Mesothelial cell of epicardium (in vitro differentiated cells): ENCODE data around the gene ARID4B. TPM values are rescaled to one million over a fixed set of nuclear protein-coding genes. Genes with fewer than 3 reads are reported as not detected.
A peak's percentile ranks its signal among the peaks of the same experiment; 100 is the strongest.

Experiments used
- DNase-seq, 2 experiments: peaks; one replicate each; pipeline ENCODE4 v3.0.0; 2021; ENCODE audit warnings: low spot score in 2 of 2; ENCODE audit not compliant: unreplicated experiment in 2 of 2
- H3K27ac Mint-ChIP-seq: 2 replicates; pipeline ENCODE4 v1.8.0; 2021; ENCODE audit warnings: mixed read lengths
- H3K27me3 Mint-ChIP-seq: 2 replicates; pipeline ENCODE4 v1.8.0; 2021; ENCODE audit warnings: low read depth, mixed read lengths
- H3K36me3 Mint-ChIP-seq: 2 replicates; pipeline ENCODE4 v1.8.0; 2021; ENCODE audit warnings: mixed read lengths
- H3K4me1 Mint-ChIP-seq: 2 replicates; pipeline ENCODE4 v1.8.0; 2021; ENCODE audit warnings: mixed read lengths
- H3K4me3 Mint-ChIP-seq: 2 replicates; pipeline ENCODE4 v1.8.0; 2021; ENCODE audit warnings: mild to moderate bottlenecking, moderate library complexity, mixed read lengths
- H3K9me3 Mint-ChIP-seq: 2 replicates; pipeline ENCODE4 v1.8.0; 2021; ENCODE audit warnings: mixed read lengths
- total RNA-seq: library from RNA; stranded (reverse); gene quantifications from 3 replicates; pipeline ENCODE4 v1.2.1, GENCODE V29; 2021
- TF ChIP-seq, protein P1 (sequence below): fragments of 200-600 bp; sonication (generic); IDR thresholded peaks from one replicate; pipeline ENCODE4 v1.5.0; 2021; ENCODE audit warnings: antibody characterized with exemption; ENCODE audit not compliant: unreplicated experiment

The ARID4B gene
- total RNA-seq, 1 donor from 2014 or later, result 68.7 TPM

DNA sequence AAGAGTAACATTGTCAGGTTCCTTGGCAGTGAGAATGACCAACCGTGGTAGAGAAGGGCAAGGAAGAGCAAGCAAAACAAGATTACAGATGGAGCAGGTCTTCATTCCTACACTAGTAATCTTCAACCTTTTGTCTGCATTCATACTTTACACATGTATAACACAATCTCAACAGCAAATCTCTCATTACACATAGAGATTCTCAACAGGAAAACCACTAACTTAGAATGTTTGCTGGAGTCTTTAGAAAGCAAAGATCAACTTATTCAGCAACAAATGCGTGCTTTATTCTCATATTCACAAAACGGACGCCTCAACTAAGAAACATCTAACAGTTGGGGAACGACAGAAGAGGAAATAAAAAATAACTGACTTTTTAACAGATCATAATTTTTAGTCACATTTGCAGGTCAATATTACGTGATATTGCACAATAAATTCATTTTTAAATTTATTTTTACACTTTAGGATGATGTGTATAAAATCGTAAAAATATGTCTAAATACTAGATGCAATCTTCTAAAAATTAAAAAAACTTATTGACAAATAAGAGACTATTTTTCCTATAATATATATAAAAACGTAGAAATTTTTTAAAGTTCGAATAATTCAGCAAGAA, 82.9 kb downstream of the ARID4B start:
- H3K4me1 Mint-ChIP-seq, result peaks cover 6% of the 10 kb centered on the region
- H3K27ac Mint-ChIP-seq, result no peak overlapping the region
- no peaks in the 10 kb centered on the region for H3K9me3 Mint-ChIP-seq
- no peaks in the 10 kb centered on the region for H3K27me3 Mint-ChIP-seq
- DNase-seq, result no peak
- H3K4me3 Mint-ChIP-seq, result no peak overlapping the region
- H3K36me3 Mint-ChIP-seq, result peaks cover 18% of the 10 kb centered on the region
- TF ChIP-seq, protein P1, sequence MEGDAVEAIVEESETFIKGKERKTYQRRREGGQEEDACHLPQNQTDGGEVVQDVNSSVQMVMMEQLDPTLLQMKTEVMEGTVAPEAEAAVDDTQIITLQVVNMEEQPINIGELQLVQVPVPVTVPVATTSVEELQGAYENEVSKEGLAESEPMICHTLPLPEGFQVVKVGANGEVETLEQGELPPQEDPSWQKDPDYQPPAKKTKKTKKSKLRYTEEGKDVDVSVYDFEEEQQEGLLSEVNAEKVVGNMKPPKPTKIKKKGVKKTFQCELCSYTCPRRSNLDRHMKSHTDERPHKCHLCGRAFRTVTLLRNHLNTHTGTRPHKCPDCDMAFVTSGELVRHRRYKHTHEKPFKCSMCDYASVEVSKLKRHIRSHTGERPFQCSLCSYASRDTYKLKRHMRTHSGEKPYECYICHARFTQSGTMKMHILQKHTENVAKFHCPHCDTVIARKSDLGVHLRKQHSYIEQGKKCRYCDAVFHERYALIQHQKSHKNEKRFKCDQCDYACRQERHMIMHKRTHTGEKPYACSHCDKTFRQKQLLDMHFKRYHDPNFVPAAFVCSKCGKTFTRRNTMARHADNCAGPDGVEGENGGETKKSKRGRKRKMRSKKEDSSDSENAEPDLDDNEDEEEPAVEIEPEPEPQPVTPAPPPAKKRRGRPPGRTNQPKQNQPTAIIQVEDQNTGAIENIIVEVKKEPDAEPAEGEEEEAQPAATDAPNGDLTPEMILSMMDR, result no peak

DNA sequence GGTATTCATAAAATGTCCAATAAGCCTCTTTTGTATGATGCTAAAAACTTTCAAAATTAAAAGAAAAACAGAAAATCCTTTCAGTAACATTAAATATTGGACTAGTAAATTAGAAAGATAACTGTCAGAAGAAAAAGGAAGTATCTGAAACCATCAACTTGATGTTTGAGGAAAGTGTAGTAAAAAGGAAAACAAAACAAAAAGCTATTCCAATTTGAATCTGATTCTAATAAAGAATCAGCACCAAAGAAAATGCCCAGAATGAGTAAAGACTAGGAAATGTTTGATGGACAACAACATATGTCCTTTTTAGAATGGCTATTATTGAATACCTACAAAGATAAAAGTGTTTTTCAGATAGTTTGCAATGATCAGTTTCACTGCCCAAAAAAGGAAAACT, 87.0 kb downstream of the ARID4B start:
- Mint-ChIP-seq H3K4me1 (peaks cover 19% of the 10 kb centered on the region), H3K36me3 (peaks cover 29% of the 10 kb centered on the region), H3K27ac (no peak overlapping the region), H3K4me3 (no peak overlapping the region), H3K9me3 (no peaks in the 10 kb centered on the region), H3K27me3 (no peaks in the 10 kb centered on the region)
- TF ChIP-seq, protein P1, result no peak
- DNase-seq, result no peak

DNA sequence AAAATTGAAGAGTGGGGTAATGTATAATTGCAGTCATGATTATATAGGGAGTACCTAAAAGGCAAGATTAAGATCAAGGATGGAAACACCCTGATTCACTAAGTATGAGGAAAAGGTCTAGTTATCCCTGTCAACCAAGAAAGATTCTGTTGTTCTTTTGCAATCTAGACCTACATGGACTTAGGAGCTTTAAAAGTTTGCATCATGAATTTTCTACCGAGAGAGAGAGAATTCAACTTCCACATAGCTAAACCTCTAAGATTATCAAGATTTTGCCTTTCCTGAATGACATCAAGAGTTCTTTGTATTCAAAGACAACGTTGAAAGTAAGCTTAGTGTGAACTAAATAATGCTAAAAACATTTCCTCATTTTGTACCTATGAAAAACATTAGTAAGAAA, 88.1 kb downstream of the ARID4B start:
- TF ChIP-seq, protein P1, result no peak
- no peaks in the 10 kb centered on the region for H3K9me3 Mint-ChIP-seq
- H3K4me1 Mint-ChIP-seq, result peaks cover 19% of the 10 kb centered on the region
- peak overlapping the region; percentile 88 for H3K27ac Mint-ChIP-seq
- H3K36me3 Mint-ChIP-seq, result peaks cover 27% of the 10 kb centered on the region
- H3K27me3 Mint-ChIP-seq, result no peaks in the 10 kb centered on the region
- no peak for DNase-seq
- H3K4me3 Mint-ChIP-seq, result no peak overlapping the region

DNA sequence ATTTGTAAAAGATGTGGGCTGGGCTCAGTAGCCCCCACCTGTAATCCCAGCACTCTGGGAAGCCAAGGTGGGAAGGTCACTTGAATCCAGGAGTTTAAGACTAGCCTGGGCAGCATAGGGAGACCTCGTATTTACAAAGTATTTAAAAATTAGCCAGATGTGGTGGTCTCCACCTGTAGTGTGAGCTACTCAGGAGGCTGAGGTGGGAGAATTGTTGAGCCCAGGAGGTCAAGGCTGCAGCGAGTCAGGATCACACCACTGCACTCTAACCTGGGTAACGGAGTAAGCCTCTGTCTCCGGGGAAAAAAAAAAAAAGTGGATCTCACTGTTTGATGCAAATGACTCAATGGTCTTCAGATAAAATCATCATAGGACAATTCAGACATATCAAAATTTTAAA, 89.4 kb downstream of the ARID4B start:
- H3K27ac Mint-ChIP-seq, result peak overlapping the region; percentile 83

DNA sequence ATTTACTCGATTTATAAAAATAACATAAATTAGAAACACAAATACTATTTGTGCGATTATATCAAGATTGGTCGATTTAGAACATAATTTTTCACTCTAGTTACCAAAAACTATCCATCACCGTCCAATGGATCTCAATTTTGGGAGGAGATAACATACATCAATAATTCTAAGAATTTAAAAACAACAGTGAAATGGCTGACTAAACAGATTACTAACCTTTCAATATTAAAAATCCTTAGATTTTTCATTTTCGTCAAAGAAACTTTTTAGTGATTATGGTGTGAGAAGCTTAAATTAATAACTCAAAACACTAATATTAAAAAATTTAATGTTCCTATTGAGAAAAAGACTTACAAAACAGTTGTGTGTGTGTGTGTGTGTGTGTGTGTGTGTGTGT, 91.9 kb downstream of the ARID4B start:
- no peak overlapping the region for H3K4me3 Mint-ChIP-seq
- H3K36me3 Mint-ChIP-seq, result peaks cover 32% of the 10 kb centered on the region
- DNase-seq, result no peak
- TF ChIP-seq, protein P1, result no peak
- H3K9me3 Mint-ChIP-seq, result no peaks in the 10 kb centered on the region
- H3K4me1 Mint-ChIP-seq, result peaks cover 19% of the 10 kb centered on the region
- no peaks in the 10 kb centered on the region for H3K27me3 Mint-ChIP-seq
- no peak overlapping the region for H3K27ac Mint-ChIP-seq

More for the DNA sequence above, 89.4 kb downstream of the ARID4B start:
- Mint-ChIP-seq H3K36me3 (peaks cover 23% of the 10 kb centered on the region), H3K4me3 (no peak overlapping the region), H3K9me3 (no peaks in the 10 kb centered on the region), H3K4me1 (peaks cover 19% of the 10 kb centered on the region), H3K27me3 (no peaks in the 10 kb centered on the region)
- TF ChIP-seq, protein P1, result no peak
- DNase-seq, result no peak

DNA sequence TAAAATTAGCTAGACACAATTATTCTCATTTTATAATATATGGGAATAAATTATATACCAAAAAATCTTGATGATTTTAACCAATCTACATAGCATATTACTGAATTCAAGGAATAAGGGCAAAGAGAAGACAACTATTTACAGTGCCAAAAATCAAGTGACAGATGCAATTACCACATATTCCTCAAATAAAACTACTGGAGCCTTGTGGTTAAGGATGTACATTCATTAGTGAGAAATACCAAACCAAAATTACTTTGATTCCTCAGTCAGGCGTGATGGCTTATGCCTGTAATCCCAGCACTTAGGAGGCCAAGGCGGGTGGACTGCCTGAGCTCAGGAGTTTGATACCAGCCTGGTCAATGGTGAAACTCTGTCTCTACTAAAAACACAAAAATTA, 98.1 kb downstream of the ARID4B start:
- no peak for DNase-seq
- no peak overlapping the region for H3K27ac Mint-ChIP-seq
- H3K4me3 Mint-ChIP-seq, result no peak overlapping the region
- no peaks in the 10 kb centered on the region for H3K27me3 Mint-ChIP-seq
- H3K4me1 Mint-ChIP-seq, result peaks cover 2% of the 10 kb centered on the region
- H3K36me3 Mint-ChIP-seq, result peaks cover 25% of the 10 kb centered on the region
- TF ChIP-seq, protein P1, result no peak
- no peaks in the 10 kb centered on the region for H3K9me3 Mint-ChIP-seq
